HG03469 (cell line): ENCODE measurements around the gene DOCK6.
"Not testable (repeated sequence)": the region's sequence is repeated elsewhere in the genome, so short reads cannot be mapped to it uniquely, and the experiment has no call there.

Source experiments
- ATAC-seq: cut with Tn5 transposase; IDR thresholded peaks from one replicate; pipeline ENCODE4 v1.9.1; 2021; ENCODE audit warnings: mild to moderate bottlenecking, moderate library complexity, moderate number of reproducible peaks; ENCODE audit not compliant: unreplicated experiment

DOCK6 gene

DNA sequence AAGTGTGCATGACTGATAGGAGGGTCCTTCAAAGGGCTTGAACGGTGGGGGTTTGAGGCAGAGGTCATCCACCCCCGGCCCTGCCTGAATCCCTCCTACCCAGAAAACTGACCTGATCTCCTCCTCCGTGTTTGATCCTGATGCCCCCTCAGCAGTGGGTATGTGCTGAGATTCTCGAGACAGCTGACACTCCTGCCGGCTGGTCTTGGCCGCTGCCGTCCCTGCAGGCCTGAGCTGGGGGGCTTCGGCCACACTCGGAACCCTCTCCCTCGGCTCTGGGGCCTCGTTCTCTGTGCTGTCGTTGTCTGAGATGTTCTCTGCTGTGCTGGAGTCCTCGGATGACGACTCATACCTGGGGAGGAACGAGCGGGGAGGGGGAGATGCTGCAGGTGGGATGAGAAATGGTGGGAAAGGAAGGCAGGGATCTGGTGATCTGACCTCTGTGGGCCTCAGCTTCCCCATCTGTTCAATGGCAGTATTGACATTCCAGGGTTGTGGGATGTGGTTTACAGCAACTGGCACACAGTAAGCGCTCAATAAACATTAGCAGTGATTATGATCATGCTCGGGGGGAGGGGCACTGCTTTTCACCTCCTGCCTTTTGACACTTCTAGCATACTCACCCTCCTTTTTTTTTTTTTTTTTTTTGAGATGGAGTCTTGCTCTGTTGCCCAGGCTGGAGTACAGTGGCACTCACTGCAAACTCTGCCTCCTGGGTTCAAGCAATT, 85.7 kb downstream of the DOCK6 start:
- ATAC-seq: no peak

DNA sequence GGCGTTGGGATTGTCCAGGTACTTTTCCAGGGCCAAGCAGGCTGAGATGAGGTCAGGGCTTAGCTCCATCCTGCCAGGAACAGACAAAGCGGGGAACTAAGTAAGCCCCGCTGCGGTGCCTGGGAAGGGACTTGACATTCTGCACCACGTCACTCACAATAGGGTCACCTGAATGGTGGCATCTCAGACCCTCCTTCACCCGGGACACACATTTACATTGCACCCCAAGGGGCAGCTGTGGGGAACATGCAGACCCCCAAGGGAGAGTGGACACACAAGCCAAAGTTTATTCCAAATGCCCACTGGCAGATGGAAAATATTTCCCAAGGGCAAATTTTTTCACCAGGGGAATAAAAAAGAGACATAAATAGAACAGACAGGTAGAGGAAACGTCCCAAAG, 86.4 kb downstream of the DOCK6 start:
- ATAC-seq: no peak

DNA sequence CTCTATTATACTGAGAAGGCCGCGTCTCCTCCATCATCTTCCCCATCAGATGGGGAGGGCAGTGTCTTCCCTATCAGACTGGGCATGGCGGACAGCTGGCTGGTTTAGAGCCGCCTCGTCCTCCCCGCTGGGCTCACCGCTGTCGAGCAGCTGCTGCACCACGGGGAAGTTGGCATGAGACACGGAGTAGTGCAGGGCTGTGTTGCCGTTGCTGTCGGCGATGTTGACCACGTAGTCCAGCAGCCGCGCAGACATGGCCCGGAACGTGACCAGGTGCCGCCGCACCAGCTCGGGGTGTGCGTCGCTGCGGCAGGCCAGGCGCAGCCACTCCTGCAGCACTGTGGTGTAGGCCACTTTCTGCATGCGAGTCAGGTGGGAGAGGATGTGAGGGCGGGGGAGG, 88.0 kb downstream of the DOCK6 start:
- no peak for ATAC-seq

DNA sequence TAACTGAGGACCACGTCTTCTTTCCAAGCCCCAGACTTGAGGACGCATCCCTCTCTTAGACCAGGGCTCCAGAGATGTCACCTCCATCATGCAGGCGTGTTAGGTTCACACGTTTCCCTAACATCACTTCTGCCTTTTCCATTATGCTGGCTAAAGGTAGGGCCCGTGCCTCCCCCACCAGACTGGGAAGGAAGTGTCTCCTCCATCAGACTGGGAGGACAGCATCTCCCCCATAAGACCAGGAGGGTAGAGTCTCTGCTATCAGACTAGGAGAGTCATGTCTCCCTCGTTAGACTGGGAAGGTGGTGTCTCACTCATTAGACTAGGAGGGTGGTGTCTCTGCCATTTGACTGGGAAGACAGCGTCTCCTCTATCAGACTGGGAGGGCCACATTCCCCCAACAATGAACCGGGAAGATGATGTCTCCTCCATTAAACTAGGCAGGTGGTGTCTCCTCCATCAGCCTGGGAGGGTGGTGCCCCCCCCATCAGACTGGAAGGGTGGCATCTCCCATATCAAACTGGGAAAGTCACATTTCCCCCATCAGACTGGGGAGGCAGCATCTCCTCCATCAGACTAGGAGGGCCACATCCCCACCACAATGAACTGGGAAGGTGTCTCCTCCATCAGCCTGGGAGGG, 88.7 kb downstream of the DOCK6 start:
- ATAC-seq: no peak

DNA sequence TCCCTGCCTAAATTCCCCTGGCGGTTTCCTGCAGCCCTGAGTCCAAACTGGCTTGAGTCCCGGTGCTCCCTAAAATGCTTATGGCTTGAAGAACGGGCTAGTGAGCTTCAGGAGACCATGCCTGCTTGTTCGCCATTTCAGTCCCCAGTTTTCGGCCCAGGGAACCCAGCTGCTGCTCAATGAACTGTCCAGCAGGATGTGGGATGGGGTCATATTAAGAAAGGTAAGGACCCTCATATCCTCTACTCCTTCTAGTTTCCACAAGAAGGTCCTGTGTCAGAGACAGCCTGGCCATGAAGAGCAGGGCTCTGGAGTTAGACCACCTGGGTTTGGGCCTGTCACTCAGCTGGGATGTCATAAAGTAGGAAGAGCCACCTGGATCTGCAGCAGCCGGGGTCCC, 89.7 kb downstream of the DOCK6 start:
- no peak for ATAC-seq

DNA sequence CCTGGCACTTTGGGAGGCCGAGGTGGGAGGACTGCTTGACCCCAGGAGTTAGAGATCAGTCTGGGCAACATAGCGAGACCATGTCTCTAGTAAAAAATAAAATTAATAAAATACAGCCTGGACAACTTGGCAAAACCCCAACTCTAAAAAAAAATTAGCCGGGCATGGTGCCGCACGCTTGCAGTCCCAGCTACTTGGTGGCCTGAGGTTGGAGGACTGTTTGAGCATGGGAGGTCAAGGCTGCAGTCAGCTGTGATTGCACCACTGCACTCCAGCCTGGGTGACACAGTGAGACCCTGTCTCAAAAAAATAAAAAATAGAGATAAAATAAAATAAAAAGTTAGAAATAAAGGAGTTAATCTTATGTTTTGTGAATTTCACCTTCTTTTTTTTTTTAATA, 91.2 kb downstream of the DOCK6 start:
- ATAC-seq: no peak

DNA sequence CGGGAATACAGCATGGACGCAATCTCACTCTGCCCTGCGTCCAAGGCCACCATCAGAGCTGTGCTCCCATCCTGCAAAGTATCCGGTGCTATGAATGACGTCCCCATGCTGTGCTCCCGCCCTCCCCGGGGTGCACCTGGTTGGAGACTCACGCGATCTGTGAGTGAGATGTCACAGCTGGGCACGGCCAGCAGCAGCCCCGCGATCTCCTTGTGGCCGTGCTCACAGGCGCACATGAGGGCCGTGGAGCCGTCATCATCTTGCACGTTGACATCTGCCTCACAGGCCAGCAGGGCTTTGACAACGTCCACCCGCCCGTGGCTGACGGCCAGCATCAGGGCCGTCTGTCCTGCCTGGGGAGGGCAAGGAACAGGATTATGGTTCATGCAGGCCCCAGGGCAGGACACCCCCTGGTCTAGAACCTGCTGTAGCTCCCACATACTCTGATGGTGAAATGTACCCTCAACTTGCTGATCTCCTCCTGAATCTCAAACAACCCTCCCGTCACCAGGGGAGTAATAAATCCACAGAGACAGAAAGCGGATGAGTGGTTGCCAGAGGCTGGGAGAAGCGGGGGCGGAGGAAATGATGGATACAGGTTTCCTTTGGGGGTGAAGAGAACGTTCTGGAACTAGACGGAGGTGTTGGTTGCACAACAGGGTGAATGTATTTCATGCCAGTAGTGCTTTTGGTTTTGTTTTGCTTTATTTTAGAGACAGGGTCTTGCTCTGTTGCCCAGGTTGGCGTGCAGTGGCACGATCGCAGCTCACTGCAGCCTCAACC, 92.2 kb downstream of the DOCK6 start:
- no peak for ATAC-seq

DNA sequence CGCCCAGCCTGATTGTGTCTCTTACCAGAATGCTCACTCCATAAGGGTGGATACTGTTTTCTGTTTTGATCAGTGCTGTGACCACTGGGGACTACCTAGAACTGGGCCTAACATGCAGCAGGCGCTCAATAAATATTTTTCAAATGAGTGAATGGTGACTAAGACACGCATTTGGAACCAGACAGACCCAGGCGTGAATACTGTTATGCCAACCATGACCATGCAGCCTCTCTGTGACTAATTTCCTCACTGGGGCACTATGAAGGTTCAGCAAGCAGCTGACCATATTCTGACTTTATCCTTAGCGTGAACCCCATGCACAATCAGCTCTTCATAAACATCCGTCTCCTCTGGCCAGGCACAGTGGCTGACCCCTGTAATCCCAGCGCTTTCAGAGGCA, 93.8 kb downstream of the DOCK6 start:
- no peak for ATAC-seq

DNA sequence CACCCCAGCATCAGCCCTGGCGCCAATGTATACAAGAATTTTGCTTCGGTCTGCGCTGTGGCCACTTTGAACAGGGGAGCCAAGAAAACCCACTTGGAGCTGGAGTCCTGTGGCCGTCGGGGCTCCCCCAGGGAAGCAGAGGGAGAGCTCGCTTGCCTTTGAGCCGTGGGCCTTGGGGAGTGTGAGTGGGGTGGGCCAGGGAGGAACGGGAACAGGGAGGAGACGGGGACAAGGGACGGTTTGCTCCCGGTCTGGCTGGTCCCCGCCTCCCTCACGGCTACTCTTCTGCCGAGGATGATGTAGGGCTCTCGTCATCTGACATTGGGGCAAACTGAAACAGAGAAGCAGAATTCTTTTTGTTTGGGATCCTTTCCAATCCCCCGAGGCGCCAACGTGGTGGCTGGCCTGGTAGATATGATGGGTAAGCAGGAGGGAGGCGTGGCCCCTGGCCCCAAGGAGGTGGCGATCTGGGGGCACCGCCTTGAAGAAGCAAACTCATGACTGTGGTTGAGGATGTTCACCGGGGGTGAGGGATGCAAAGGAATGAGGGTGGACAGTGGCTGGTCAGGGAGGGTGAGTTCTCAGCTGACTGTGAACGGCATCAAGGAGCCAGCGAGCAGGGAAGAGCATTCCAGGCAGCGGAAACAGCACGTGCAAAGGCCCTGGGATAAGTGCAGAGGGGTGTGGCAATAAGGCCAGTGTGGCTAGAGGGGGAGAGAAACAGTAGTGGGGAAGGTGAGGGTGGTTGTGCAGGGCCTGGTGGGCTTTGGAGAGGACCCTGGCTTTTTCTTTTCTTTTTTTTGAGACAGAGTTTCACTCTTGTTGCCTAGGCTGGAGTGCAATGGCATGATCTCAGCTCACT, 95.8 kb downstream of the DOCK6 start:
- ATAC-seq: no peak

DNA sequence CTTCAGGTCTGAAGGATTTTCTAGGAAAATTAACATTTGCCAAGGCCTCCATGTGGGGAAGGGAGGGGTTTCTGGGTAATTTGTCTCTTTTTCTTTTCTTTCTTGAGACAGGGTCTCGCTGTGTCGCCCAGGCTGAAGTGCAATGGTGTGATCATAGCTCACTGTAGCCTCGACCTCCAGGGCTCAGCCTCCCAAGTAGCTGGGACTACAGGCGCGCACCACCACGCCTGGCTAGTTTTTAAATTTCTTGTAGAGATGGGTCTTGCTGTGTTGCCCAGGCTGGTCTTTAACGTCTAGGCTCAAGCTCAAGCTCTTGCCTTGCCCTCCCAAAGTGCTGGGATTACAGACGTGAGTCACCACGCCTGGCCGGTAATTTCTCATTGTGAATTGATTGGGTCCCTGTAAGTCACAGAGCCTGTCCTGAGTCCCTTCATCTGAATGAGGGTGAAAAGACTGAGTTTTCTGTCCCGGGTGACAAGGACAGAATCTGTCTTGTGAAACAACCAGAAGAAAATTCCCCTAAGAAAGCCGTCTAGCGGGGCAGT, 96.8 kb downstream of the DOCK6 start:
- ATAC-seq: no peak

DNA sequence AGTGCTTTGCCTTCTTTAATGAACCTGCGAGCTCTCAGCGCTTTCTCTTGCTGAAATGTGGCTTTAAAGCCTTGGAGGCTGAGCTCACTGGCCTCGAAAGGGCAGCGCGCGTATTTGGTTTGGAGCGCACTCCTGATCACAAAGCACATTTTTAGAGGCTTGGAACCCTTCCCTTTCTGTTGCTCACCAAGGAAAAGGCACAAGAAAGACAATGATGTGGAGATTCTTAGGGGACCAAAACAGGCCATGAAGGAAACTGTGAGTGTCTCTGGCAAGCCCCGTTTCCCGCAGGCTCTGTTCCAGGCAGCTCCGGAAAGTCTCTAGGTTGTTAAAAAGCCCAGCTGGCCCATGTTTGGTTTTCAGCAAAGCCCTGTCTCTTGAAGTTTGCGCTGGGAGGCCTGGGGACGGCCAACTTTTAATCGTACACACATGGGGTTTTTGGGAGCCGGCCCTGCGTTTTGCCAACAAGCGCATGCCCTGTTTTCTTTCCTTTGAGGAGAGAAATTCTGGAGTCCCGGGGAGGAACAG, 97.4 kb downstream of the DOCK6 start:
- no peak for ATAC-seq

DNA sequence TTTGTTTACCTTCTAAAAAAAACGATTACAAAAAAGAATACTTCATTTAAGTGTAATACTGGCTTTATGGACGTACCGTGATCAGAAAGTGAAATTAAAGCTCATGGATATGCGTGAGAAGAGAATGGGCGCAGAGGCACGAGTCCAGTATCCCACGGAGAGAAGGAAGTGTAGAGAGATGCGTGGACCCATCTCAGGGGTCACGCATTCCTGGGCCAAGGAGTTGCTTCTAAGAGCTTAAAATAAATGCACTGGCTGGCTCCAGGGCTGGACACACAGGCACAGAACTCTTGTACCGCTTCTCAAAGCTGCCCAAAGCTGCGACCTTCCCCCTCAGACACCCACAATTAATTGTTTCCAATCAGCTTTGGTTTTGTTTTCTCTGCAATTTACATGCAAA, 98.0 kb downstream of the DOCK6 start:
- ATAC-seq: no peak

DNA sequence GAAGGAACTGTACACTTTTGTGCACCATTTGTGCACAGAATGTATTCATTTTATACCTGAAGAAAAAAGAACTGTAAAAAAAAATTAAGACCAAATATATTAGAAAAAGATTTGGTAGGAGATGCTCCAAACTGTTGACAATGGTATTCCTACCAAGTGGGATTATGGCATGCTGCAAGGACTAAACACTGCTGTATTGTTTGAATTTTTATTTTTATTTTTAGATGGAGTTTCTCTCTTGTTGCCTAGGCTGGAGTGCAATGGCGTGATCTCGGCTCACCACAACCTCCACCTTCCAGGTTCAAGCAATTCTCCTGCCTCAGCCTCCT, 101.9 kb downstream of the DOCK6 start:
- ATAC-seq: not testable (repeated sequence)

DNA sequence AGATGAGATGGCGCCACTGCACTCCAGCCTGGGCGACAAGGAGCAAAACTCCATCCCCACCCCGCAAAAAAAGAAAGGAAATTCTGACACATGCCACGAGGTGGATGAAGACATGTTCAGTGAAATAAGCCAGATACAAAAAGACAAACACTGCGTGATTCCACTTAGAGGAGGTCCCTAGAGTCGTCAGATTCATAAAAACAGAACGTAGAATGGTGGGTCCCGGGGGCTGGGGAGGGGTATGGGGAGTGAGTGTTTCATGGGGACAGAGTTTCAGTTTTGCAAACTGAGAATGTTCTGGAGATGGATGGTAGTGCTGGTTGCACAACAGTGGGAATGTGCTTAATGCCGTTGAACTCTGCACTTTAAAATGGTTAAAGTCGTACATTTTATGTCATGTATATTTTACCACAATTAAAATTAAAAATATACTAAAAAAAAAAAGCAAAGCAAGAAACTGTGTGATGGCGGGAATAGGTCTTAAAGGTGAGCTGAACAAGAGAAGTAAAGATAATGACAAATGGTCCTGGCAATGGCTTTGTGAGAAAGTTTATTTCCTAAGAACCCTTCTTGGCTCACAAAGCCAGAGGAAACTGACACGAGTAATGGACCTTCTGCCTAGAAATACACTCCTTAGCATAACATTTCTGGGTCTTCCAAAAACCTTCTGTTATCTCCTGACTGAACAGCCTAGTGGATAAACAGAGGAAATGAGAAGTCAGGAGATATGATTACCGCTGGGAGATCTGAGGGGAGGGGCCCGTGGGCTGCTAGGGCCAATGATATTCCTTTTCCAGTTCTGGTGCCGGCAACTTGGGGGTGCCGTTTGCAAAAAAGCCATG, 102.5 kb downstream of the DOCK6 start:
- no peak for ATAC-seq

DNA sequence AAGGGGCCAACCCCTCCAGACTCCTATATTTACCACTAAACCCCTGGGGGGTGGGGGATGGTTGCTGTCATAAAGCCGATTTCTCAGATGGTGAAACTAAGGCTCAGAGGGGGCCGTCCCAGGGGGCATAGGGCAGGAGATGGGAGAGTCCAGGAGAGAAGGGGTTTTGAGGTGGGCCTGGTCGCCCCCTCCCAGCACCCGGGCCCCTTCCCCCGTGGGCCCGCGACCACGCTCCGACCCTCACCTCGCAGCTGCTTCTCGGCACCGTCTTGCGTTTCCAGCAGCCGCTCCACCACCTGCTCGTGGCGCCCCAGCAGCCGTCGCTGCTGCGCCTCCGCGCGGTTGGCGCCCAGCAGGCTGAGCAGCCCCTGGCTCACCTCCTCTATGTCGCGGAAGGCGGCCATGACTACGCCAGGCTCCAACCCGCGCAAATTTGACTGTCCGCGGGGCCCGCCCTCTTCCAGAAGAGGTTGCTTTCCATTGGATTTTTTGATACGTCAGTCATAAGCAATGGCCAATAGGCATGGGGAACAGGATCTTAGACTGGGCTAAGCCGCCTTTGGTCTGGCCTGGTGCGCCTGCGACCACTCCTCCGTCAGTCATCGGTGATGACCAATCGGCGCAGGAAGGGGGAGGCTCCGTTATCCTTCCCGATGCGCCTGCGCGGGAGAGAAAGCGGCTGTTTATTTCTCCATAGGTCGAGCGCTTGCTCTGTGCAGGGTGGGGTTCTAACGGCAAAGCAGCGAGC, 106.8 kb downstream of the DOCK6 start, which contains the start of gene SPC24:
TSS of gene SPC24 (minus strand) at position 410 of the 748 bp plus-strand sequence. CDS start at position 404, 6 bp downstream.
- ATAC-seq: peak; percentile 88

DNA sequence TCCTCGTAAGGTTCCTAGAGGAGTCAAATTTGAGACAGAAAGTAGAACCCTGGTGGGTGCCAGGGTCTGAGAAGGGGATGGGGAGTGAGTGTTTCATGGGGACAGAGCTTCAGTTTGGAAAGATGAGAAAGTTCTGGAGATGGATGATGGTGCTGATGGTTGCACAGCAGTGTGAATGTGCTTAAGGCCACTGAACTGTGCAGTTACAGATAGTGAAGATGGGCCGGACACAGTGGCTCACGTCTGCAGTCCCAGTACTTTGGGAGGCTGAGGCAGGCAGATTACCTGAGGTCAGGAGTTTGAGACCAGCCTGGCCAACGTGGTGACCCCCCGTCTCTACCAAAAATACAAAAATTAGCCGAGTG, 107.7 kb downstream of the DOCK6 start:
- ATAC-seq: no peak

DNA sequence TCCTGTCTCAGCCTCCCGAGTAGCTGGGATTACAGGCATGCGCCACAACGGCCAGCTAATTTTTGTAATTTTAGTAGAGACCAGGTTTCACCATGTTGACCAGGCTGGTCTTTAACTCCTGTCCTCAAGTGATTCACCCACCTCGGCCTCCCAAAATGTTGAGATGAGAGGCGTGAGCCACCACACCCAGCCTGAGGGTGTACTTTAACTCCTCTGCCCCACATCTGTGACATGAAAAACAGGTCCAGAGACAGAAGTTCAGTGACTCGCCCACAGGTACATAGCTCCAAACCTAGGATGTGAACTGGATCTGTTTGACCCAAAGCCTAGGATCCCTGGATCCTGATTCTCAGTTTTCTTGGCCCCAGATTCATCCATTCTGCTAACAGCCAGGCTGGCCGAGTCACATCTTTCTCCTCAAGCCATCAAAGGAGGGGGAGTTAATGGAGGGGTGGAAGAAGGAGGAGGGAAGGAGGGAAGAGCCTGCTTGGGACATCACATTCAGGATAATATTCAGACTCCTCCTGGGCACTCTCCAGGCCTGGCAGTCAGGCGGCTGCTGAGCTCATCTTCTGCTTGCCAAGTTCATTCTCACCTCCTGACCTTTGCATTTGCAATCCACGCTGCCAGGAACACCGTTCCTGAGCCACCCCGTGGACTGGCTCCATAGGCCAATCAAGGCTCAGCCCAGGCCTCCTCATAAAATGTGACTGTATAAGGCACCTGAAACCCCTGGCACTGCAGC, 109.8 kb downstream of the DOCK6 start:
- ATAC-seq: no peak

DNA sequence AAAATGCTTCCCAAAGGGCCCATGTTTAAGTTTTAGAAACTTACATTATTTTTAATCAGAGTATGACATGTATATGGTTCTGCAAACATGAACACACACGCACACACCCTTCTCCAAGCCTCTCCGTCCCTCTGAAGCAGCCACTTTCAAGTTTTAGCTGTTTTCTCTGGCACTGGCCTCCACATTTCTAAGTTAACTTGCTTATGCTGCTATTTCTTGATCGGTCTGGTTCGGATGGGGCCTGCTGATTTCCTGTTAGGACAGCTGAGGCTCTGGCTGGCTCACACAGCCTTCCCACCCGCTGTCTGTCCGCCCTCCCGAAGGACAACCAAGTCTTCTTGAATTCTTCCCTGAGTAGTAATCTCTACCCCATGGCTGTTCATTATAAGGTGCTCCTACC, 111.1 kb downstream of the DOCK6 start:
- ATAC-seq: no peak
